ENCODE results near the gene POM121L12.

POM121L12 gene

DNA sequence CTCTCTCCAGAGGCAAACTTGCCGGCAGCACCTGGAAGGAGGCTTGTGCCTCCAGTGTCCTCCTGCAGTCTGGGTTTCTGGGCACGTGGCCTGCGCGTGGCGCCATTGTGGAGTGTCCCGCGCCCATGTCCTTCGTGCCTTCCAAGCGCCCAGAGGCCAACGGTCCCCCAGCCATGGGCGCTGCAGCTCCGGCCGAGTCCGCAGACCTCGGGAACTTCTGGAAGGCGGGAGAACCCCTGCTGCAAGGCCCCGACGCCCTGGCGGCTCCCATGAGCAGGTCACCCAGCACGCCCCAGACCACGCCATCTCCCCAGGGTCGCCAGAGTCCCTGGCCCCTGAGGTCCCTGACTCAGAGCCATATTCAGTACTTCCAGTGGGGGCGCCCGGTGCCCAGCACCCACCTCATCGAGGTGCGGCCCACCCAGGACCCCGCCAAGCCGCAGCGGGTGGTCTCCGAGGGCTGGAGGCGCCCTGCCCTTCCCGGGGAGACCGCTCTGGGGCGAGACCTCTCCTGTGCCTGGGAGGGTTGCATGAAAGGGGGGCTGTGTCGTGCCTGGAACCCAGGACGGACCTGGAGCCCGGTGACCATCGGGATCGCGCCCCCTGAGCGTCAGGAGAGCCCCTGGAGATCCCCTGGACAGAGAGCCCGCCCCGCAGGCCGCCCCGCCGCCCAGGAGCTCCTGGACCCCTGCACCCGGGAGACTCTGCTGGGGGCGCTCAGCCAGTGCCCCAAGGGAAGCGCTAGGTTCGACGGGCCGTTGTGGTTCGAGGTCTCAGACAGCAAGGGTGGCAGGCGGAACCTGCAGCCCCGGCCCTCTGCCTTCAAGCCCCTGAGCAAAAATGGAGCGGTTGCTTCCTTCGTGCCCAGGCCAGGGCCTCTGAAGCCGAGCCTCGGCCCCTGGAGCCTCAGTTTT lies at the start of gene POM121L12:
Gene POM121L12 (plus strand): TSS at position 135 of the 914 bp plus-strand sequence. CDS start 39 bp downstream, at position 174.
- DNase-seq, result no peak
- no peak within 1 kb of the TSS for H3K9ac ChIP-seq (ENCODE audit: low read length)
- H3K27me3 ChIP-seq (replicated peaks; ENCODE audit: insufficient read depth, low read length), result no peaks in the 10 kb centered on the region
- H2AFZ ChIP-seq (ENCODE audit: low read length), result no peak within 1 kb of the TSS
- H3K9me2 ChIP-seq (replicated peaks; ENCODE audit: insufficient read depth, low read length), result no peaks in the 10 kb centered on the region
- H3F3A ChIP-seq (ENCODE audit: insufficient read depth, low read length), result no peaks in the 10 kb centered on the region
- H3K36me3 ChIP-seq (replicated peaks; ENCODE audit: insufficient read depth, low read length), result no peaks in the 10 kb centered on the region
- no peak within 1 kb of the TSS for H3K27ac ChIP-seq (ENCODE audit: low read length)
- TF ChIP-seq EZH2 (optimal IDR thresholded peaks at IDR 0.05; ENCODE audit: low read depth, low read length) (no peak), EZH2phosphoT487 (IDR thresholded peaks at IDR 0.05; ENCODE audit: low read length) (no peak), CTCF (IDR thresholded peaks at IDR 0.05; ENCODE audit: low read length) (no peak)
- no peak within 1 kb of the TSS for H3K4me2 ChIP-seq (ENCODE audit: low read depth, low read length)
- no peaks in the 10 kb centered on the region for H4K20me1 ChIP-seq (ENCODE audit: insufficient read depth, low read length)
- no peaks in the 10 kb centered on the region for H3K4me1 ChIP-seq (ENCODE audit: low read length)
- no peaks in the 10 kb centered on the region for H3K9me3 ChIP-seq (replicated peaks; ENCODE audit: insufficient read depth, low read length)
- no peak within 1 kb of the TSS for H3K4me3 ChIP-seq (ENCODE audit: low read length)
- H3K79me2 ChIP-seq (ENCODE audit: low read length), result no peaks in the 10 kb centered on the region

DNA sequence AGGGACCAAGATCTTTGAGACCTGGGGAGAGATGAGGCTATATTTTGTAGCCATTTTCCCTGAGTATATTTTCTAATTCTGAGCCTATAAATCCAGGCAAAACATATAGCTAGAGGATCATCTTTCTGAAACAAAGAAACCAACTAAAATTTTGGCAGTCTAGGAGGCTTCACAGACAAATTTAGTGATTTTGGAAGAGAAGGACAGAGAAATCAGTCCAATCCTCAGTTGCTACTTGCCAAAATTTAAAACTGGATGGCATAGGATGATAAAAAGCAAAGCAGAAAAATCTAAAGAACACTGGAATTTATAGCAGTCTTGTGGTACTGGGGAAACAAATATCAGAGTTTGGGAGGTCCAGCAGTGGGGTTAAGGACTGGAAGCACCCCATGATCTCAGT lies 43.4 kb upstream of the POM121L12 start:
- H3K9me2 ChIP-seq (replicated peaks; ENCODE audit: insufficient read depth, low read length), result no peaks in the 10 kb centered on the region
- no peaks in the 10 kb centered on the region for H3K4me1 ChIP-seq (ENCODE audit: low read length)
- no peak overlapping the region for H3K4me3 ChIP-seq (ENCODE audit: low read length)
- no peak for DNase-seq
- H3K9me3 ChIP-seq (replicated peaks; ENCODE audit: insufficient read depth, low read length), result no peaks in the 10 kb centered on the region
- no peaks in the 10 kb centered on the region for H3K27me3 ChIP-seq (replicated peaks; ENCODE audit: insufficient read depth, low read length)
- H3K36me3 ChIP-seq (replicated peaks; ENCODE audit: insufficient read depth, low read length), result no peaks in the 10 kb centered on the region
- no peak for TF ChIP-seq EZH2phosphoT487 (IDR thresholded peaks at IDR 0.05; ENCODE audit: low read length)
- TF ChIP-seq EZH2 (optimal IDR thresholded peaks at IDR 0.05; ENCODE audit: low read depth, low read length), result no peak
- no peak for TF ChIP-seq CTCF (IDR thresholded peaks at IDR 0.05; ENCODE audit: low read length)
- H3K9ac ChIP-seq (ENCODE audit: low read length), result no peak overlapping the region
- no peaks in the 10 kb centered on the region for H3F3A ChIP-seq (ENCODE audit: insufficient read depth, low read length)
- no peaks in the 10 kb centered on the region for H4K20me1 ChIP-seq (ENCODE audit: insufficient read depth, low read length)
- H3K27ac ChIP-seq (ENCODE audit: low read length), result no peak overlapping the region
- no peak overlapping the region for H3K4me2 ChIP-seq (ENCODE audit: low read depth, low read length)
- H3K79me2 ChIP-seq (ENCODE audit: low read length), result no peaks in the 10 kb centered on the region
- H2AFZ ChIP-seq (ENCODE audit: low read length), result no peak overlapping the region

- H3K4me2 ChIP-seq (ENCODE audit: low read depth, low read length), result no peak overlapping the region
- H4K20me1 ChIP-seq (ENCODE audit: insufficient read depth, low read length), result no peaks in the 10 kb centered on the region
- no peaks in the 10 kb centered on the region for H3K4me1 ChIP-seq (ENCODE audit: low read length)
- no peaks in the 10 kb centered on the region for H3K9me3 ChIP-seq (replicated peaks; ENCODE audit: insufficient read depth, low read length)
- no peak overlapping the region for H3K9ac ChIP-seq (ENCODE audit: low read length)
- no peaks in the 10 kb centered on the region for H3K9me2 ChIP-seq (replicated peaks; ENCODE audit: insufficient read depth, low read length)
- H3K27me3 ChIP-seq (replicated peaks; ENCODE audit: insufficient read depth, low read length), result no peaks in the 10 kb centered on the region
- TF ChIP-seq EZH2 (optimal IDR thresholded peaks at IDR 0.05; ENCODE audit: low read depth, low read length), result no peak
- TF ChIP-seq CTCF (IDR thresholded peaks at IDR 0.05; ENCODE audit: low read length), result no peak
- no peak for TF ChIP-seq EZH2phosphoT487 (IDR thresholded peaks at IDR 0.05; ENCODE audit: low read length)
- H2AFZ ChIP-seq (ENCODE audit: low read length), result no peak overlapping the region
- DNase-seq, result no peak
- H3K27ac ChIP-seq (ENCODE audit: low read length), result no peak overlapping the region
- H3K4me3 ChIP-seq (ENCODE audit: low read length), result no peak overlapping the region
- H3K79me2 ChIP-seq (ENCODE audit: low read length), result no peaks in the 10 kb centered on the region
- H3K36me3 ChIP-seq (replicated peaks; ENCODE audit: insufficient read depth, low read length), result no peaks in the 10 kb centered on the region
- H3F3A ChIP-seq (ENCODE audit: insufficient read depth, low read length), result no peaks in the 10 kb centered on the region
These were observed 42.8 kb upstream of the POM121L12 start for GRCh38 chr7:52992479-52993162.

All from MM.1S (cell line).